WTC11 (cell line): ENCODE results near the gene ADGRF4. TPM values are rescaled to one million over a fixed set of nuclear protein-coding genes. Genes with fewer than 3 reads are reported as not detected.

Source experiments
- ATAC-seq: fragments of 200-7000 bp; cut with Tn5 transposase; 2 replicates; pipeline ENCODE4 v1.10.0; 2021; ENCODE audit warnings: mild to moderate bottlenecking, moderate library complexity
- CTCF ChIA-PET: fragments of 300-600 bp; sonication (Branson Sonifier 250); formaldehyde crosslinking; loops from one replicate; lab custom pipeline; 2021; ENCODE audit warnings: antibody characterized with exemption; lab: Charles Lee
- POLR2A ChIA-PET: fragments of 350-600 bp; sonication (Branson Sonifier 250); formaldehyde crosslinking; loops from one replicate; lab custom pipeline; 2021; ENCODE audit warnings: antibody characterized with exemption; lab: Charles Lee
- DNase-seq: peaks from one replicate; pipeline ENCODE4 v3.0.0; 2021; ENCODE audit warnings: low spot score
- H3K27ac Mint-ChIP-seq: 2 replicates; pipeline ENCODE4 v1.8.0; 2021; ENCODE audit warnings: mixed read lengths
- H3K27me3 Mint-ChIP-seq: 2 replicates; pipeline ENCODE4 v1.8.0; 2021; ENCODE audit warnings: low read depth, mild to moderate bottlenecking, moderate library complexity, mixed read lengths
- H3K36me3 Mint-ChIP-seq: 2 replicates; pipeline ENCODE4 v1.8.0; 2021; ENCODE audit warnings: mixed read lengths
- H3K4me1 Mint-ChIP-seq: 2 replicates; pipeline ENCODE4 v1.8.0; 2022; ENCODE audit warnings: mixed read lengths
- H3K4me3 Mint-ChIP-seq: 2 replicates; pipeline ENCODE4 v1.8.0; 2021; ENCODE audit warnings: mild to moderate bottlenecking, moderate library complexity, mixed read lengths
- H3K9me3 Mint-ChIP-seq: 2 replicates; pipeline ENCODE4 v1.8.0; 2021; ENCODE audit warnings: mixed read lengths
- AR ChIP-seq: fragments of 250-450 bp; sonication (Bioruptor Pico); IDR thresholded peaks from 2 replicates; pipeline ENCODE4 v1.9.0; 2021; ENCODE audit warnings: mild to moderate bottlenecking
- FOXK1 ChIP-seq: sonication (generic); formaldehyde crosslinking; IDR thresholded peaks from 2 replicates; pipeline ENCODE4 v1.8.0; 2022; ENCODE audit warnings: mild to moderate bottlenecking, moderate library complexity, missing genetic modification reagents
- HMGA2 ChIP-seq: fragments of 250-450 bp; sonication (Bioruptor Pico); IDR thresholded peaks from 2 replicates; pipeline ENCODE4 v1.4.0; 2021; ENCODE audit warnings: mild to moderate bottlenecking, moderate library complexity
- IRF2 ChIP-seq: sonication (generic); formaldehyde crosslinking; IDR thresholded peaks from 2 replicates; pipeline ENCODE4 v1.8.0; 2022; ENCODE audit warnings: low read depth, missing genetic modification reagents, borderline replicate concordance
- JAZF1 ChIP-seq: fragments of 250-450 bp; sonication (Bioruptor Pico); IDR thresholded peaks from 2 replicates; pipeline ENCODE4 v1.9.0; 2021; ENCODE audit warnings: moderate library complexity, mild to moderate bottlenecking, inconsistent platforms
- MXD4 ChIP-seq: fragments of 250-450 bp; sonication (Bioruptor Pico); IDR thresholded peaks from 2 replicates; pipeline ENCODE4 v1.8.0; 2021; ENCODE audit warnings: mild to moderate bottlenecking, moderate library complexity, borderline replicate concordance
- MYBL2 ChIP-seq: sonication (generic); formaldehyde crosslinking; IDR thresholded peaks from 2 replicates; pipeline ENCODE4 v1.8.1; 2023; ENCODE audit warnings: mild to moderate bottlenecking, moderate library complexity, missing genetic modification reagents
- NFYB ChIP-seq: sonication (generic); formaldehyde crosslinking; conservative IDR thresholded peaks from 2 replicates; pipeline ENCODE4 v1.8.0; 2022; ENCODE audit warnings: low read depth, missing genetic modification reagents
- NR1H2 ChIP-seq: sonication (generic); formaldehyde crosslinking; IDR thresholded peaks from 2 replicates; pipeline ENCODE4 v1.9.0; 2021; ENCODE audit warnings: mild to moderate bottlenecking, moderate library complexity, missing genetic modification reagents
- PRRX2 ChIP-seq: fragments of 250-450 bp; sonication (Bioruptor Pico); IDR thresholded peaks from 2 replicates; pipeline ENCODE4 v1.8.0; 2021; ENCODE audit warnings: mild to moderate bottlenecking
- RORB ChIP-seq: fragments of 250-450 bp; sonication (Bioruptor Pico); IDR thresholded peaks from 2 replicates; pipeline ENCODE4 v1.9.0; 2021; ENCODE audit warnings: mild to moderate bottlenecking
- SMAD3 ChIP-seq: sonication (generic); formaldehyde crosslinking; IDR thresholded peaks from 2 replicates; pipeline ENCODE4 v1.8.0; 2022; ENCODE audit warnings: missing genetic modification reagents, mild to moderate bottlenecking, borderline replicate concordance
- SP1 ChIP-seq: sonication (generic); formaldehyde crosslinking; conservative IDR thresholded peaks from 2 replicates; pipeline ENCODE4 v1.8.1; 2022; ENCODE audit warnings: missing genetic modification reagents
- TCF7 ChIP-seq: sonication (generic); formaldehyde crosslinking; IDR thresholded peaks from 2 replicates; pipeline ENCODE4 v1.8.0; 2022; ENCODE audit warnings: mild to moderate bottlenecking, low read depth, missing genetic modification reagents, moderate library complexity
- TEAD1 ChIP-seq: sonication (generic); formaldehyde crosslinking; IDR thresholded peaks from 2 replicates; pipeline ENCODE4 v1.8.0; 2022; ENCODE audit warnings: mild to moderate bottlenecking, missing genetic modification reagents
- ZBTB21 ChIP-seq: sonication (generic); formaldehyde crosslinking; IDR thresholded peaks from 2 replicates; pipeline ENCODE4 v1.8.1; 2023; ENCODE audit warnings: mild to moderate bottlenecking, missing genetic modification reagents, borderline replicate concordance
- ZNF232 ChIP-seq: sonication (generic); formaldehyde crosslinking; IDR thresholded peaks from 2 replicates; pipeline ENCODE4 v1.8.0; 2022; ENCODE audit warnings: mild to moderate bottlenecking, missing genetic modification reagents
- ZNF317 ChIP-seq: sonication (generic); formaldehyde crosslinking; IDR thresholded peaks from 2 replicates; pipeline ENCODE4 v1.8.1; 2023; ENCODE audit warnings: low read depth, mild to moderate bottlenecking, moderate library complexity, missing genetic modification reagents, borderline replicate concordance
- total RNA-seq: library from RNA; stranded (reverse); gene quantifications from 3 replicates; pipeline ENCODE4 v1.2.3, GENCODE V29; 2021
- TF ChIP-seq, protein P1 (sequence below): sonication (generic); formaldehyde crosslinking; IDR thresholded peaks from 2 replicates; pipeline ENCODE4 v1.8.1; 2023; ENCODE audit warnings: mild to moderate bottlenecking, missing genetic modification reagents, moderate library complexity
- TF ChIP-seq, protein P2 (sequence below): sonication (generic); formaldehyde crosslinking; IDR thresholded peaks from 2 replicates; pipeline ENCODE4 v1.8.0; 2022; ENCODE audit warnings: mild to moderate bottlenecking, missing genetic modification reagents
- TF ChIP-seq, protein P3 (sequence below): fragments of 200-600 bp; IDR thresholded peaks from 2 replicates; pipeline ENCODE4 v1.8.0; 2022; ENCODE audit warnings: antibody characterized with exemption
- TF ChIP-seq, protein P4 (sequence below): fragments of 250-450 bp; sonication (Bioruptor Pico); conservative IDR thresholded peaks from 2 replicates; pipeline ENCODE4 v1.9.0; 2021; ENCODE audit warnings: mild to moderate bottlenecking

Gene ADGRF4
- total RNA-seq, 1 experiment from 2014 or later, result not detected

DNA sequence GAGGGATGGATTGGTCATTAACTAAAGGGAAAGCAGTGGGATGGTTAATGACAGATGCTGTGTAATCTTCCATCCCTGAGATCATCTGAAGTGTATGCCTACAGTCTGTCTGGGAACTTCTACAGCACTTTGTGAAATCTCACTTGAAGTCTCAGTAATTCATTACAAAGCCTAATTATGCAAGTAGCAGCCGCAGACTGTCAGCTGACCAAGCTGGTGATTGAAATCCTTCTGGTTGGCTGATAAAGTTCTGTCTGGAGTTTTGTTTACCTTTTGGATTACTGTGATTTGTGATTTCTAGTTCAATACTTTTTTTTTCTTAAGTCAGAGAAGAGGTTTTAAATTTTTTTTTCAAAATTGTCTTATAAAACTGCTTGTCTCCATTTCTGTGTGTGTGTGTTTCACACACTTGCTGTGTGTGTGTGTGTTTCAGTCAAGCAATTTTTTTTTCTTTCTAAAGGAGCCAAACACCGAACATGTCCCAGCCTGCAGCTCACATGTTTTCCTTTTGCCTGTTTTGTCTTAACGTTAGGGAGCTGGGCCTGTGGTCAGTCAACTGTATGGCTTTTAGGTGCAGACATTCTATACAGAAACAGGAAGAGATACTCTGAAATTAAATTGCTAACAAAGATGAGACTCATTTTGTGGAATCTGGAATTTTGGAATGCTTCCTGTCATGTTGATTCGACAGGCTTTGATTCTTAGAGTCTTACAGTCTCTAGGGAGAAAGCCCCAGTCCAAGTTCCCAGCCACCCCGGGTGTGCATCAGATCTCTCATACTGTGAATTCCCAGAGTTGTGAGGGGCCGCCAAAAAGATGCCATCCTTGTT lies 28.5 kb upstream of the ADGRF4 start:
- Mint-ChIP-seq H3K9me3 (no peaks in the 10 kb centered on the region), H3K4me1 (peaks cover 26% of the 10 kb centered on the region), H3K27ac (peak overlapping the region; percentile 71), H3K27me3 (no peaks in the 10 kb centered on the region), H3K36me3 (no peaks in the 10 kb centered on the region), H3K4me3 (no peak overlapping the region; the same call in 1 of the 2 replicates)
- CTCF ChIA-PET, result interaction anchor here (1.3 kb wide), 1 partner anchor 64 kb away, joined by 3 read pairs; no protein-coding TSS in a partner anchor
- ATAC-seq (peak; percentile 74), DNase-seq (peak; percentile 29)
- TF ChIP-seq, protein P1, sequence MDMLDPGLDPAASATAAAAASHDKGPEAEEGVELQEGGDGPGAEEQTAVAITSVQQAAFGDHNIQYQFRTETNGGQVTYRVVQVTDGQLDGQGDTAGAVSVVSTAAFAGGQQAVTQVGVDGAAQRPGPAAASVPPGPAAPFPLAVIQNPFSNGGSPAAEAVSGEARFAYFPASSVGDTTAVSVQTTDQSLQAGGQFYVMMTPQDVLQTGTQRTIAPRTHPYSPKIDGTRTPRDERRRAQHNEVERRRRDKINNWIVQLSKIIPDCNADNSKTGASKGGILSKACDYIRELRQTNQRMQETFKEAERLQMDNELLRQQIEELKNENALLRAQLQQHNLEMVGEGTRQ (CRISPR knock-in tag), result peak; percentile 61
- TF ChIP-seq HMGA2 (no peak), MXD4 (no peak), JAZF1 (no peak)
- POLR2A ChIA-PET, result no interaction called here

GRCh38 chr6:47670851-47671250 lies 27.5 kb upstream of the ADGRF4 start:
- Mint-ChIP-seq H3K4me3 (no peak overlapping the region), H3K36me3 (no peaks in the 10 kb centered on the region), H3K27ac (no peak overlapping the region), H3K4me1 (peaks cover 26% of the 10 kb centered on the region), H3K9me3 (0 out of 2 replicates have a peak, but pooled peaks cover 2% of the 10 kb centered on the region), H3K27me3 (no peaks in the 10 kb centered on the region)
- ATAC-seq, result peak; percentile 35; the same call in 1 of the 2 replicates
- CTCF ChIA-PET, result interaction anchor here (1.3 kb wide), 1 partner anchor 63 kb away, joined by 3 read pairs; no protein-coding TSS in a partner anchor
- POLR2A ChIA-PET, result no interaction called here
- no peak for DNase-seq
- TF ChIP-seq, protein P2, sequence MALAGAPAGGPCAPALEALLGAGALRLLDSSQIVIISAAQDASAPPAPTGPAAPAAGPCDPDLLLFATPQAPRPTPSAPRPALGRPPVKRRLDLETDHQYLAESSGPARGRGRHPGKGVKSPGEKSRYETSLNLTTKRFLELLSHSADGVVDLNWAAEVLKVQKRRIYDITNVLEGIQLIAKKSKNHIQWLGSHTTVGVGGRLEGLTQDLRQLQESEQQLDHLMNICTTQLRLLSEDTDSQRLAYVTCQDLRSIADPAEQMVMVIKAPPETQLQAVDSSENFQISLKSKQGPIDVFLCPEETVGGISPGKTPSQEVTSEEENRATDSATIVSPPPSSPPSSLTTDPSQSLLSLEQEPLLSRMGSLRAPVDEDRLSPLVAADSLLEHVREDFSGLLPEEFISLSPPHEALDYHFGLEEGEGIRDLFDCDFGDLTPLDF (CRISPR knock-in tag), result no peak
- no peak for TF ChIP-seq SMAD3 (CRISPR knock-in tag)
- TF ChIP-seq PRRX2 (CRISPR knock-in tag), result no peak
- TF ChIP-seq AR (CRISPR knock-in tag), result no peak

- Mint-ChIP-seq H3K9me3 (0 out of 2 replicates have a peak, but pooled peaks cover 2% of the 10 kb centered on the region), H3K27me3 (no peaks in the 10 kb centered on the region), H3K4me1 (peaks cover 26% of the 10 kb centered on the region), H3K27ac (no peak overlapping the region), H3K36me3 (no peaks in the 10 kb centered on the region), H3K4me3 (no peak overlapping the region)
- CTCF ChIA-PET, result no interaction called here
- no peak for ATAC-seq
- DNase-seq, result no peak
- POLR2A ChIA-PET, result no interaction called here
- TF ChIP-seq MYBL2 (CRISPR knock-in tag) (no peak), SP1 (CRISPR knock-in tag) (no peak), ZNF232 (CRISPR knock-in tag) (no peak), TCF7 (no peak), IRF2 (no peak), RORB (CRISPR knock-in tag) (no peak), NFYB (no peak), TEAD1 (CRISPR knock-in tag) (no peak), NR1H2 (no peak), ZNF317 (CRISPR knock-in tag) (no peak), ZBTB21 (CRISPR knock-in tag) (no peak), MXD4 (no peak), FOXK1 (CRISPR knock-in tag) (no peak)
- TF ChIP-seq, protein P2 (CRISPR knock-in tag), result no peak
- TF ChIP-seq, protein P3, sequence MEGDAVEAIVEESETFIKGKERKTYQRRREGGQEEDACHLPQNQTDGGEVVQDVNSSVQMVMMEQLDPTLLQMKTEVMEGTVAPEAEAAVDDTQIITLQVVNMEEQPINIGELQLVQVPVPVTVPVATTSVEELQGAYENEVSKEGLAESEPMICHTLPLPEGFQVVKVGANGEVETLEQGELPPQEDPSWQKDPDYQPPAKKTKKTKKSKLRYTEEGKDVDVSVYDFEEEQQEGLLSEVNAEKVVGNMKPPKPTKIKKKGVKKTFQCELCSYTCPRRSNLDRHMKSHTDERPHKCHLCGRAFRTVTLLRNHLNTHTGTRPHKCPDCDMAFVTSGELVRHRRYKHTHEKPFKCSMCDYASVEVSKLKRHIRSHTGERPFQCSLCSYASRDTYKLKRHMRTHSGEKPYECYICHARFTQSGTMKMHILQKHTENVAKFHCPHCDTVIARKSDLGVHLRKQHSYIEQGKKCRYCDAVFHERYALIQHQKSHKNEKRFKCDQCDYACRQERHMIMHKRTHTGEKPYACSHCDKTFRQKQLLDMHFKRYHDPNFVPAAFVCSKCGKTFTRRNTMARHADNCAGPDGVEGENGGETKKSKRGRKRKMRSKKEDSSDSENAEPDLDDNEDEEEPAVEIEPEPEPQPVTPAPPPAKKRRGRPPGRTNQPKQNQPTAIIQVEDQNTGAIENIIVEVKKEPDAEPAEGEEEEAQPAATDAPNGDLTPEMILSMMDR, result no peak
- TF ChIP-seq, protein P4, sequence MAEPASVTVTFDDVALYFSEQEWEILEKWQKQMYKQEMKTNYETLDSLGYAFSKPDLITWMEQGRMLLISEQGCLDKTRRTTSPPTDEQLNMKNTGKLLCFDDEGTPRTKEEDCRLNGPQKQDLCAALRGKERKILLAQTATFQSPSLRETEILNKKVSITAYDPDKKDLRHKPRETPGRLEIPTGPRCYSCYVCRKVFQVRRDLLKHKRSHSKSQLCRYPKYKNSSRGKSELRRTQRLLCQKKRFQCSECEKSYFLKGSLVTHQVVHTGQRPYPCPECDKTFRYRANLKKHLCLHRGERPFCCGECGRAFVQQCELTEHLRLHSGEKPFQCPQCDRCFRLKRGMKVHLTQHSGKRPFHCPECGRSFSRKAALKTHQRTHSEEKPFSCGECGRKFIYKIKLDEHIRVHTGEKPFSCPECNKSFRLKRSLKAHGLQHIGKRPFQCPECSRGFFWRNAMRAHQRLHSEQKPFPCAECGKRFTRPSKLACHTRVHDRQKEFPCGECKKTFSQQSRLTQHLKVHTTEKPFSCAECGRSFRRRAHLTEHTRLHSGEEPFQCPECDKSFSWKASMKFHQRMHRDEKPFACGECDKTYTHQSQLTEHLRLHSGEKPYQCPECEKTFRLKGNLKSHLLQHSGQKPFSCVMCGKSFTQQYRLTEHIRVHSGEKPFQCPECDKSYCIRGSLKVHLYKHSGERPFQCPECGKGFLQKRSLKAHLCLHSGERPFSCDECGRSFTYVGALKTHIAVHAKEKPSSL, result no peak
Observed at GRCh38 chr6:47671777-47672176, 26.6 kb upstream of the ADGRF4 start.
